NOMO-1 treated with DMSO at 0.1 percent for 48 hours (cell line): ENCODE data around the gene NFIX.

Source experiments
- DNase-seq: peaks from one replicate; lab custom pipeline; 2025; ENCODE audit not compliant: unreplicated experiment; lab: John Stamatoyannopoulos, UW

The NFIX gene

DNA sequence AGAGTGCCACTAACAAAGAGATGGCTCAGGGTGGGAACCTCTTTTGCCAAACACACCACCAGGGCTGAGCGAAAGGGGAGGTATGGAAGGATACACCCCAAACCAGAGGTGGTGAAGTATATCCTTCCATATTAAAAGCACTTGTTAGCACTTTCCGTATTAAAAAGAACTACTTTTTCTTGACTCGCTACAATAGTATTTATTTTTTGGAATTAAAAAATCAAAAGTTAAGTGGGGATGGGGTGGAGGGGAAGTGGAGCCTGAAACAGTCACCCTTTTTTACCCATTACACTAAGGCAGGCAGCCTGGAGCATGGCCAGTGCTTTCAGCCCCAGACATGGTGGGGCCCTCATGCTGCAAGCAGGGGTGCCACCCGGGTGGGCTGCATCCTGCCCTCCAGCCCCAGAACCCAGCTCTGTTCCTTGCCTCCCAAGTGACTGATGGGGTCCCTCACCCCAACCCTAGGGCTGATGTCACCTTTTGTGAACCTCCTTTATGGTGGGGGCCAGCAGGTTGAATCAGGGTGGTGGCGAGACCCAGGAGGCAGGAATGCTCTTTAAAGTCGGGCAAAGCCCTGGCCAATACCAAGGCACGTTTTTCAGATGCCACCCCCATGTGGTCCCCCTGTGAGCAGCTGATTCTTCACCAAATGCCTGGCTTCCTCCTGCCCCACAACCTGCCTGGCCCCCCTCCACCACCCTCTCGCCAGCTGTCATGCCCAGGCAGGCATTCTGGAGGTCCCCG is 76.3 kb downstream of the NFIX start:
- DNase-seq, result no peak

DNA sequence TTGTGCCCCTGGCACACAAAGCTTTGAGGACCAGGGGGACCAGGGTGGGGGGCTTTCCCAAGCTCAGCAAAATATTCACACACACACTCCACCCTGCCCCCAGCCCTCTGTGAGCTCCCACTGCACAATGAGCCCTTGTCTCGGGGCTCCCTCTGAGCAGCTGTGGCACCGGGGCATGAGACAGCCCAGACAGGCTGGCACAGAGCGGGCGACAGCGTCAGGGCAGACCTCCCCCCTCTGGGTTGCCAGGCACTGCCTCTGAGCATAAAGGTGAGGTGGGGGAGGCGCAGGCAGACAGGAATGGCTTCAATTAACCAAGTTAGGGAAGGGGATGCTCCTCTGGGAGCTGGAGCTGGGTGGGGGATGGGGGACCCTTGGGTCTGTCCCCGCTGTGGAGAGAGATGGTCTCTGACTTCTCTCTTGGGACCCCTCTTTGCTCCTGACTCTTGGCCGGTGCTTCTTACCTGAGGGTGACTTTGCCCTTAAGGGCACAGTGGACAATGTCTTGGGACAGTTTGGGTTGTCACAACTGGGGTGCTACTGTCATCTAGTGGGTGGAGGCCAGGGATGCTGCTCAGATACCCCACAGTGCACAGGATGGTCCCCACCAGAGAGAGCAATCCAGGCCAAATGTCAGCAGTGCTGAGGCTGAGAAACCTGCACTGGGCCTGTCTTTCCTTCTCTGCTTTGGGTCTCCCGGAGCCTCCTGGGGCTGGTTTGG is 77.1 kb downstream of the NFIX start:
- DNase-seq, result no peak

DNA sequence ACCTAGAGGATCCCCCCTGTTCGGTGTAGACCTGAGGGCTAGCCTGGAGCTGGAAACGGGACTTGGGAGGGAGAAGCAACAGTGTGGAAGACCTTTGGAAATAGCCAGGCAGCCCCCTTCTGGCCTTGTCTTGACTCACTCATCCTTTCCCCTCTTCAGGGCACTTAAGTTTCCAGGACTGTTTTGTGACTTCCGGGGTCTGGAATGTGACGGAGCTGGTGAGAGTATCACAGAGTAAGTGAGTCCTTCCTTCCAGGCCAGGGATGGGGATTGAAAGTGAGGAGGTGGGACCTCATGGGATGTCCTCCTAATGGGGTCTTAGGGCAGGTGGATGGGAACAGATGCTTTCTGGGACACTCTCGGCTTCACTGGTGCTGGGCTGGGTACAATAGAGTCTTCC is 78.0 kb downstream of the NFIX start:
- no peak for DNase-seq

DNA sequence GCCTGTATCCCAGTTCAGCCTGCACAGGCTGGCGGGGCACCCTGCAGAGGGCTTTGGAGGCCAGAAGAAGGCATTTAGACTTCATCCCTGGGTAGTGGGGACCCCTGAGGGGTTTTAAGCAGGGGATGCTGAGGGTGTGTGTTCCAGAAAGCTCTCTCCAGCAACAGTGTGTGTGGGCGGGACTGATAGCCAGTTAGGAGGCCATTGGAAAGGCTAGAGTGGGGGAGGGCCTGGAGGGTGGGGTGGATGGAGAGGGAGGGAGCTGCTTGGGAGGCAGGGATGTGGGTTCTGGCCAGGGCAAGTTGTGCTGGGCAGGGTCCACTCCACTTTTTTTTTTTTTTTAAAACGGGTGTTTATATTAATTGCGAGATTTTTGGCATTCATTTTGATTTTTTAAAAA is 79.1 kb downstream of the NFIX start:
- no peak for DNase-seq

DNA sequence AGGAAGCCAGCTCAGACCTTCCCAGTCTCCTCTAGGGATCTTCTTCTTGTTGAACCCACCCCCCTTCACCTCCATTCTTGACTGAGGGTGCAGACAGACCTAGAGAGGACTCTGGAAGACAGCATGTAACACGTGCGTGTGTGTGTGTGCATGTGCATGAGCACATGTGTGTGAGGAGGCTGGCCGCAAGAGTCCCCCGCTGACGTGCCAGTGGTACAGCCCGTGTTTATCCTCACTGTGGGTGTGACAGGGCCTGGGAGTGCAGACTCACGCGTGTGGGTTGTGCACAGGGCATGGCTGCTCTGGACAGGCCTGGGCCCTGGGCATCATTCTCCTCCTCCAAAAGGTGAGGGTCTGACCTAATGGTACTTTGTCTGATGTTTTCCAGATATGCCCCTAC is 81.0 kb downstream of the NFIX start:
- no peak for DNase-seq

DNA sequence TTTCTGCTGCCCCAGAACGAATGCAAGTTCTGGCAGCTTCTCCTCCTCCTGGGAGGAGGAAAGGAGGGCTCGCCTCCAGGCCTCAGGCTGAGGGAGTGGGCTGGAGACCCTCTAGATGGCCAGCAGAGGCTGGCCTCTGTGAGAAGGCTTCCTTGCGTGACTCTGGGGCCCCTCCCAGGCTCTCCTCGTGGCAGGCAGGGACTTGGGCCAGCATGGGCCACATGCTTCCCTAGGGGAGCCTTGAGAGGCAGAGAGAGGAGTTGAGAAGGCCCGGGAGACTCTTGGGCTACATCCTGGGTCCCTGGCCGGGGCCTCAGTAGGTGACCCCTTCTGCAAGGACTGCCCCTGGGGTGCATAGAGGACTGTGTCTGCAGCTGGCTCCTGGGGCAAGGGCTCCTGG is 81.5 kb downstream of the NFIX start:
- no peak for DNase-seq

DNA sequence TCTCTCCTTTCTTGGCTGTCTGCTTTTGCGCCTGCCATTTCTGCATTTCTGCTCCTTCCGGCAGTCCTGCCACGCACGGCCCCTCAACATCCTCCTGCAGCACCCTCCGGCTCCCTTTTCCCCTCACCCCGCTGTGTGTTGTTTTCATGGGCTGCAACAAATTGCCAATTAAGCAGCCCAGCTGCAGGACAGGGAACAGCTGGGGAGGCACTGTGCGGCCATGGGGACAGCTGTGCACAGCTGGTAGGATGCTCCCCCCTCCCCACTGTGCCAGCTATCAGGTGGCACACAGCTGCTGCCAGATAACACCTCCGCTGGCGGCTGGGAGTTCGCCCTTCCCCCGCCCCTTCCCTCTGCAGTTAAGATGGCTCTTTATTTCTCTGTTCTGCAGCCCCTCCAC is 82.0 kb downstream of the NFIX start:
- DNase-seq, result no peak

DNA sequence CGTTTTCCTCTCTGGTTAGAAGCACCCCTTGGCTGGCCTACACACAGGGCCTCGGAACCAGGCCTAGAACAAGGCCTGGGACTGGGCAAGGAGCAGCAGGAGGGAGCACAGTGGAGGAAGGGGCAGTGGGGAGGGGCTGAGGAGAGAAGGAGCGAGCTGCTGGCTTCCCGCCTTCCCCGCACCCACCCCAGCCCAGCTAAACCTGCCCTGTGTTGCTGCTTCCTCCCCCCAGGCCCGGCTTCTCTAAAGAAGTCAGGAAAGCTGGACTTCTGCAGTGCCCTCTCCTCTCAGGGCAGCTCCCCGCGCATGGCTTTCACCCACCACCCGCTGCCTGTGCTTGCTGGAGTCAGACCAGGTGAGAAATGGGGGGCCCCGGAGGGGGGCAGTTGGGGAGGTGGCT is 83.1 kb downstream of the NFIX start:
- no peak for DNase-seq

DNA sequence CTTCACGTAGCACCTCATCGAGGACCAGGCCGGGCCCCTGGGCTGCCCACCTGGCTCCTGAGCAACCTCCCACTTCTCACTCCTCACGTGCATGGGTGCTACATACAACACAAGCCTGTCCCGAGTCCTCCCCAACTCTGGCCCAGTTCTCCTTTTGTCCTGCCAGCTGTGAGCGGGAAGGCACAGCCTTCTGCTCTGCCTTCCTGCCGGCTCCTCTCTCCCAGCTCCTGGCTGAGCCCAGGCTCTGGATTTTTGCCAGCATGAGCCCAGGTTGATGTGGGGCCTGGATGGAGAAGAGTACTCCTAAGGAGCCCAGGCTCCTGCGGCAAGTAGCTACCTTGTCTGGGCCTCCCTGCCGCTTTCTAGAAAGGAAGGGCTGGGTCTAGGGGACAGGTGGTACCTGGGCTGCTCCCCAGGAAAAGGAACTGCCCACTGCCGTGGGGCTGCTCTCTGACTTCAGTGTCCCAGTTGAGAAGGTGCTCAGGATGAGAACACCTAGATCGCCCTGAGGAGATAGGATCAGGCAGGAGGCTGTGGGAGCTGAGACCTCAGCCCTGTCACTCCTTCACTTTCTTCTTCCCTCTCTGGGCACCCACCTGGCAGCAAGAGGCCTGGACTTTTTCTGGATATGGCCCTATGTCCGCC is 83.7 kb downstream of the NFIX start:
- no peak for DNase-seq

DNA sequence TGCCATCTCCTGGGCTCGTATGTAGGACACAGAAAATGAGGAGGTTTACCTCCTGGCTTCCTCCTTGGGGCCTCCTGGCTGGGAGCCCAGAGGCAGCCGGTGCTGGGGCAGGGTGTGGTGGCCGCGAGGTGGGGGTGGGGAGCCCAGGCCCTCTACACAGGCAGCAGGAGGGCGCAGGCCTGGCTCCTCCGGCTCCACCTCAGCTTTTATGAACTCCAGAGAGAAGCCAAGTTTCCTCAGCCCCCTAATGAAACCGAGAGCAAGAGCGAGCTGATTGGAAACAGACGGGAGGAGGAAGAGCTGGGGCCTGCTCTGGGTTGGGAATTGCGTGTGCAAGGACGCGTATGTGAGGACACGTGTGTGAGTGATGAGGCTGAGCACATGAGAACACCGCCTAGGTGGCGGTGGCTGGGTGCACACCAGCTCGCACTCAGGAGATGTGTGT is 84.3 kb downstream of the NFIX start:
- DNase-seq, result no peak

DNA sequence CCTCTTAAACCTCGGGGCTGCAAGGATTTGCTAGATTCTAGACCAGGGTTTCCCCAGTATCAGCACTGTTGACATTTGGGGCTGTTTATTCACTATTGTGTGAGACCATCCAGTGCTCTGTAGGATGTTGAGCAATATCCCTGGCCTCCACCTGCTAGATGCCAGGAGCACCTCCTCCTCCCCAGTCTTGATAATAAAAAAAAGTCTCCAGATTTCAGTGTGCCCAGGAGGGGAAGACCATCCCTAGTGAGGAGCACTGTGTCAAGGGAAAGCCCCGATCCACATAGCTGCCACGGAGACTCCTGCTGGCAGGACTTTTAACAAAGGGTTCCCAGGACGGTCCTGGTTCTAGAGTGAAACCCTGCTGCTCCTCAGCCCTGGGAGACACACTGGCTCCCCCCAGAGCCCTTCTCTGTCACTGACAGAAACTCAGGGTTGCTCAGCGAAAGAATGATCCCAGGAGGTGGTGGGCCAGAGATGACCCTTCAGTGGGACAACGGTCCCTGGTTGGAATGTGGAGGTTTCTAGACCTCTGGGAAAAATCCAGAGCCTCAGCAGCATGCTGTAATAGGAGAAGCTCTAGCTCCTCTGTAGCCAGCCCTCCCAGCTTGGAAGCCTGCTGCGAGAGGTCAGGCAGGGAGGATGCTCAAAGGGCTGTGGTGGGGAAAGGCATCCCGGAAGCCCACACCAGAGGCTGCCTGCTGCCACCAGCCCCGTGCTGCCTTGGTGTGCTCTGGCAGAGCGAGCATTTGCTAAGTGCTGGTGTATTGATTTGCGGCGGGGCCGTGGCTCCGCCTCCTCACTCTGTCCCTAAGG is 87.1 kb downstream of the NFIX start:
- no peak for DNase-seq

DNA sequence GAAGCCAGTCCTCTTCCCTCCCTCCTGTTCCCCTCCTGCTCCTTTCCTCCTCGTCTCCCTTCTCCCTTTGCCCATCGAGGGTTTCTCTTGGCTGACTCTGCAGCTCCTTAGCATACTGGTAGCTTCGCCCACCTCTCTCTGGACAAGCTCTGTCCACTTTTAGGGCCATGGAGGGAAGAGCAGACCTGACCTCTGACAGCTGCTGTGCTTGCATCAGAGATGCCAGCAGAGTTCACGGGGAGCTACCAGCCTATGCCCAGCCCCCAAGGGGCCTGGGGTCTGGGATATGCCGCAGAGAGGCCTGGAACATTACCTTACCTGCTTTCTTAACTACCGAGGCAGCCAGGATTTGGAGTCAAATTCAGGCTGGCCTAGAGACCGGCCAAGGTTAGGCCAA is 87.7 kb downstream of the NFIX start:
- no peak for DNase-seq

DNA sequence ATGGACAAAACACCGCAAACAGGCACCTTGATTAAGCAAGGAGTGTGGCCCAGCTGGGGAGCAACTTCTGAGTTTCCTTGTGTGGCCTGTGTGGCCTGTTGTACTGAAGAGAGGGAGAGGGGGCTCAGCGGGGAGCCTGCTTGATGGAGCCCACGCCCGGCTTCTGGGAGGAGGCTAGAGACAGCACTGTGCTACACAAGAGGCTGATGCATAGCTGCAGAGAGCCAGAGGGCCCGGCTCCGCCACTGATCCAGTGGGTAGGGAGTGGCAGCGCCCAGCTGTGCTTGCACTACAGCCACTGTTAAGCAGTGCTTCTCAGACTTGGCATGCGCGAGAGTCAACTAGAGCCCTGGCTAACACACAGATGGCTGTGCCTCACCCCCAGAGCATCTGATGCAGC is 88.4 kb downstream of the NFIX start:
- DNase-seq, result no peak

DNA sequence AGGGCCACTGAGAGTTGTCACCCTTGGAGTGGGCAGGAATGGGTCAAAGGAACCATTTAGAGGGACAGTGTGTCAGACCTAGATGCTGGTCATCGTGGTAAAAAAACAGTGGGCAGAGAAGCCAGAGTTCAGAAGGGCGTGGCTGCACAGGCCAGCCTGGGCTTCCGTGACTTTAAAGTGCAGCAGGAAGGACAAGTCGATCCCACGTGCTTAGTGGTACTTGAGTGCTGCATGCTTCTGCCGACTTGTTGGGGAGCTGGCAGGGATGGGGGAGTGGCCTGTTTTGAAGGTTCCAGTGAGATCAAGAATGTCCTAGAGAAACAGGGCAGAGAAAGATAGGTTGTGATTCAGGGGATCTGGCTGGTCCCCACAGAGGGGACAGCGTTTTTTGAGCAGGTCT is 90.4 kb downstream of the NFIX start:
- DNase-seq, result no peak

DNA sequence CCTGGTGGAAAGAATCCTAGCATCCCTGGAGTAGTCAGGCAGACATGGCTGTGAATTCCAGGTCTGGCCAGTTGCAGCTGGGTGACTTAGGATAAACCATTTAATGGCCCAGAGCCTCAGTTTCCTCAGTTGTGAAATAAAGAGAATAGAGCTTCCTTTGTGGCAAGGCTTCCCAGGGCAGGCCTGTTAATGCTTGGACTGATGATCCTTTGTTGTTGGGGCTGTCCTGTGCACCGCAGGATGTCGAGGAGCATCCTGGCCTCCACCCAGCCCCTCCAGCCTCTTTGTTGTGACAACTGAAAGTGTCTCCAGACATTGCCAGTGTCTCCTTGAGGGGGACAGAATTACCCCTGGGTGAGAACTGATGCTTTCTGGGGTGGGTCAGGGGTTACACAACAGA is 91.1 kb downstream of the NFIX start:
- DNase-seq, result no peak

DNA sequence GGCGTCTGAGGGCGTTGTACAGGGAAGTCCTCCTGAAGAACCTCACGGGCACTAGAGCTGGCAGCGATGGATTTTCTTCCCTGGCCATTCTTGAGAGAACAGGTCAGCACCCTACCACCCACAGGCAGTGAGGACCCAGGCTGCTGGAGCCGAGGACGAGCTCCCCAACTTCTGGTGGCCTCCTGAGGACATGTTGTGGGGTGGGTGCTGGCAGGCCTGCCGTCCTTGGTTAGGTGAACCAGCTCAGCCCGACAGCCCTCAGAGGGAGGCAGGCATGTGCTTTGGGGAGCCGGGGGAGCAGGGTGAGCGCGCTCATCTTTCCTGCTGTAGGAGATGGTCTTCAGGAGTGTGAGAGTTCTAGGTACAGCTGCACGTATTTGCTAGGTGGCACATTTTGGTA is 92.0 kb downstream of the NFIX start:
- no peak for DNase-seq

DNA sequence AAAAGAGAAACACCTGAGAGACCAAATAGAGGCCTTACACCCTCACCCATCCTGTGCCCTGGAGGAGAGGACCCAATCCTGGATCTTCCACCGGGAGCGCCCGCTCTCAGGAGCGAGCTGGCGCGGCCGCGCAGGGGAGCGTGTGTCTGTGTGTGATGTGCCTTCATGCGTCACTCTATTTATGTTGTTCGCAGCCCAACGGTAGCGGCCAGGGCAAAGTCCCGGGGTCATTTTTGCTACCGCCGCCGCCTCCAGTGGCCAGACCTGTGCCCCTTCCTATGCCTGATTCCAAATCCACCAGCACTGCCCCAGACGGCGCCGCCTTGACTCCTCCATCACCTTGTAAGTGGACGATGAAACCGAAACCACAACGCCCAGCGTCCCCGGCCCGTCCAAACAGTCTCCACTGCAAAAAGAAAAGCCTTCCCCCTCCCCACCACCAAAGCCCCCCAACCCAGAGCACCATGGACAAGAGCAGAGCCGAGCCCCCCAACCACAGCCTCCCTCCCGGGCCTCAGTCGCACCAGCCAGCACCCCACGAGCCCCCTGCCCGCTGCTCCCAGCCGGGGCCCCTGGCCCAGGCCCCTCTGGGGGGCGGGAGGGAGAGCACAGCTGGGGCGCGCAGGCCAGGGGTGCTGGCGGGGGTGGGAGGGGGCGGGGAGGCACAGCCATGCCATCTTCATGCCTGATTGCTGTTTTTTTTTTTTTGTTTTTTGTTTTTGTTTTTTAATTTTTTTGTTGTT is 92.7 kb downstream of the NFIX start:
- no peak for DNase-seq

DNA sequence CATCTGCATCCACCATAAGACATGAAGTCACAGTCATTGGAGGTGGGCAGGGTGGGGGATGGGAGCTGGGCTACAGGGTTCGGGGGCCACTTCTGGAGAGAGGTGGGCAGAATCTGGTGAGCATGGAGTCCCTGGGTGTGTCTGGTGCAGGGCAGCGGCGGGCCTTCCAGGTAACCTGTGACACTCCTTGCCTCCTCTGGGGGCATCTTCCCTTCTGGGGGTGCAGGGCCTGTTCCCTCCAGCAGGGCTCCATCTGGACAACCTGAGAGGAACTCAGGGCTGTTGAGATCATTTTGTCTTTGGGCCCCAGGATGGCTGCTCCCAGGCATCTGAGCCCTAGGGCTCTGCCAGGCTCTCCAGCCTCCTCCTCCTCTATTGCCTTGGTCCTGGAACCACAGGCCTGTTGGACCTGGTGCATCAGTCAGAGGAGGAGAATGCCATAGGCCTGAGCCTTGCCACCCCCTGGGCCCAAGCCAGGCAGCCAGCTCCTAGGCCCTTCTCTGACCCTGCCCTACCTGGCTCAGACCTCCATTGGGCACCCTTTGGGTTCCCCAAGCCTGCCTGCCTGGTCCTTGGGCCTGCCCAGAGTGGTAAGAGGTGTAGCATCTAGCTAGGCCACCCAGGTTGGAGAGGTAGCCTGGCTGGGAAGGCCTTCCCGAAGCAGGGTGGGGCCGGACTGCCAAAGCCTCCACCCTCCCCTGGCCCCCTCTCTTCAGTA is 94.0 kb downstream of the NFIX start:
- DNase-seq, result no peak

DNA sequence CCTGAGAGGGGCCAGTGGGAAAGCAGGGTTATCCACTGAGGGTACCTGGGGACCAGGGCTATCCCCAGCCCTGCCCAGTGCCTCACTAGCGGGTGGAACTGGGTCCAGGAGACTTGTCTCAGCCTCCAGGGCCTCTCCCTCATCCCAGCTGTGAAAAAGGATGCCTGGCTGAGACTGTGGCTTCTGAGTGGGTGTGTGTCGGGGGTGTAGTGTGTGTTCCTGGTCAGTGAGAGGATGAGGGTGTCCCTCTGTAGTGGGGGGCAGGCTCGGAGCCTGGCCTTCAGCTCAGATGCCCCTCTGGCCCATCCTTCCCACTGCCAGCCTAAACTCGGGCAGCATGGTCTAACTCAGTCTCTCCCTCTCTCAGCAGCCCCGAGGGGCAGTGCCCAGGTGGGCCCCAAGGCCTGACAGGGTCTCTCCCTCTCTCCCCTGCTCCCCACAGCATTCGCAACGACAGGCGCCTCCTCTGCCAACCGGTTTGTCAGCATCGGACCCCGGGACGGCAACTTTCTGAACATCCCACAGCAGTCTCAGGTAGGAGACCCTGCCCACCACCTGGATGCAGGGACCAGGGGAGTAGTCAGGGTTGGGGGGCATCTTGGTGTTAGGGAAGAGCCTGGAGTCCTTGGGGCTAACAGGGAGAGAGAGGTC is 94.7 kb downstream of the NFIX start:
- DNase-seq, result no peak
